Measurements from ENCODE around the gene KAT7.

DNA sequence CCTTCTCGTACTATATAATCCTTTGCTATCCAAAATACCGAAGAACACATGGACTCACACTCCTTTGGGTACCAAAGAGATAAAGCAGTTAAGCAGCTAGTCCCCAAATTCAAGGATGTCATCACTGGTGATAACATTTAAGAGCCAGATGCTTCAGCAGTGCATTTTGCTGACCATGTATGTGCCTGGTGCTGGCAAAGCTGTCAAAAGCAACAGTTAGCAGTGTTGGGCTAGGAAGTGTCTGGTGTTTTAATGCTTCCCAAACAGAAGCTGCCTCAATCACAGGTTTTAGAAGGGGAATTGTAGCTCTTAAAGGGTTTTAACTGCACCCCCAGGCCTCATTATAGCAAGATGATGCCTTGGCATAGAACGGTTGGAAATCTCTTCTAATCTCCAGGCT, 29.3 kb upstream of the KAT7 start:
- TF ChIP-seq EZH2 (IDR thresholded peaks at IDR 0.05) (no peak), POLR2AphosphoS5 (IDR thresholded peaks at IDR 0.05; ENCODE audit: borderline replicate concordance, low read depth, low read length) (no peak)
